Measurements from ENCODE around the gene ACTA1.

- TF ChIP-seq EP300 (IDR thresholded peaks at IDR 0.05; ENCODE audit: borderline replicate concordance) = no peak
- TF ChIP-seq FOXM1 (IDR thresholded peaks at IDR 0.05; ENCODE audit: borderline replicate concordance, low read depth) = no peak
- TF ChIP-seq TEAD4 (IDR thresholded peaks at IDR 0.05) = no peak
Observed at GRCh38 chr1:229383188-229383587, 50.7 kb downstream of the ACTA1 start.

Data from Ishikawa (cell line).